Keratinocyte (primary cell): ENCODE results near the gene CAP2. TPM values are rescaled to one million over a fixed set of nuclear protein-coding genes. Genes with fewer than 3 reads are reported as not detected.

Experiments
- DNase-seq: peaks from one replicate; pipeline ENCODE4 v3.0.0-alpha.2; 2011; ENCODE audit warnings: low read depth, missing footprints, low spot score
- FAIRE-seq: peaks from 2 replicates; lab custom pipeline; 2011; peaks lifted over from hg19 to GRCh38; lab: Jason Lieb, UNC
- H2AFZ ChIP-seq: 2 replicates; pipeline ENCODE4 v1.6.0; 2012; ENCODE audit warnings: low read length, control low read depth, inconsistent platforms; ENCODE audit not compliant: control insufficient read depth
- H3K27ac ChIP-seq: 2 replicates; pipeline ENCODE4 v1.5.1; 2011; ENCODE audit warnings: low read length; ENCODE audit not compliant: control insufficient read depth, insufficient read depth
- H3K27me3 ChIP-seq: 3 replicates; pipeline ENCODE4 v1.6.0; 2011; ENCODE audit warnings: low read length; ENCODE audit not compliant: control insufficient read depth, insufficient read depth; ENCODE audit errors: extremely low read depth
- H3K36me3 ChIP-seq, 2 experiments: 2 replicates in 1 of 2; 3 replicates in 1 of 2; pipeline ENCODE4 v1.5.1; 2011; ENCODE audit warnings: low read length in 2 of 2, mild to moderate bottlenecking in 1 of 2; ENCODE audit not compliant: control insufficient read depth in 2 of 2, insufficient read depth in 2 of 2; ENCODE audit errors: extremely low read depth in 1 of 2
- H3K4me1 ChIP-seq: 3 replicates; pipeline ENCODE4 v1.5.1; 2011; ENCODE audit warnings: low read length; ENCODE audit not compliant: control insufficient read depth, insufficient read depth; ENCODE audit errors: extremely low read depth
- H3K4me2 ChIP-seq: 3 replicates; pipeline ENCODE4 v1.6.0; 2011; ENCODE audit warnings: low read depth, low read length; ENCODE audit not compliant: control insufficient read depth, insufficient read depth; ENCODE audit errors: extremely low read depth
- H3K4me3 ChIP-seq, 3 experiments: fragments of 200-600 bp in 1 of 3; sonication (generic) in 1 of 3; 2 replicates in 2 of 3; 3 replicates in 1 of 3; pipeline ENCODE4 v1.5.1; 2011 to 2016; ENCODE audit warnings: low read length in 3 of 3, mild to moderate bottlenecking in 3 of 3, control low read depth in 2 of 3, inconsistent platforms in 1 of 3, low read depth in 1 of 3, mixed read lengths in 1 of 3, mixed run types in 1 of 3, moderate library complexity in 1 of 3; ENCODE audit not compliant: control insufficient read depth in 2 of 3, insufficient read depth in 2 of 3; ENCODE audit errors: extremely low read depth in 1 of 3
- H3K79me2 ChIP-seq: 2 replicates; pipeline ENCODE4 v1.6.0; 2012; ENCODE audit warnings: low read length; ENCODE audit not compliant: control insufficient read depth, insufficient read depth
- H3K9ac ChIP-seq: 3 replicates; pipeline ENCODE4 v1.6.0; 2011; ENCODE audit warnings: low read length; ENCODE audit not compliant: control insufficient read depth, insufficient read depth; ENCODE audit errors: extremely low read depth
- H3K9me1 ChIP-seq: 3 replicates; pipeline ENCODE4 v1.6.0; 2011; ENCODE audit warnings: low read length; ENCODE audit not compliant: control insufficient read depth, insufficient read depth; ENCODE audit errors: extremely low read depth
- H3K9me3 ChIP-seq: 2 replicates; pipeline ENCODE4 v1.5.1; 2012; ENCODE audit warnings: low read depth, low read length; ENCODE audit not compliant: control insufficient read depth
- H4K20me1 ChIP-seq: 3 replicates; pipeline ENCODE4 v1.6.0; 2011; ENCODE audit warnings: low read length; ENCODE audit not compliant: control insufficient read depth, insufficient read depth; ENCODE audit errors: extremely low read depth
- EZH2 ChIP-seq: IDR thresholded peaks from one replicate; pipeline ENCODE4 v1.6.1; 2012; ENCODE audit warnings: inconsistent platforms, mild to moderate bottlenecking, low read length, moderate library complexity
- dilution Hi-C: fragments of 300-500 bp; cut with MboI; formaldehyde crosslinking; loops from one replicate; pipeline ENCODE4 v1.7.0; 2020; ENCODE audit warnings: low sequenced_read_pairs; ENCODE audit not compliant: extremely low pct_ligation_motif_present
- polyA plus RNA-seq, 5 experiments: library from polyadenylated mRNA; depleted of rRNA in 3 of 5; stranded (reverse) in 3 of 5; stranded (forward) in 1 of 5; unstranded in 1 of 5; fragments of >200 nt; gene quantifications; 1 replicate in 1 of 5; 2 replicates in 3 of 5; 3 replicates in 1 of 5; pipeline versions ENCODE4 v1.2.1 to v1.2.3, GENCODE V29; 2011 to 2012; ENCODE audit warnings: missing spikeins in 2 of 5, low read depth in 1 of 5, low replicate concordance in 1 of 5
- TF ChIP-seq, protein P1 (sequence below), 3 experiments: IDR thresholded peaks in 1 of 3; conservative IDR thresholded peaks in 1 of 3; optimal IDR thresholded peaks in 1 of 3; 2 replicates in 2 of 3; 3 replicates in 1 of 3; pipeline versions ENCODE3 to v1.5.1; 2011; ENCODE audit warnings: low read length in 3 of 3, mild to moderate bottlenecking in 3 of 3, moderate library complexity in 2 of 3, control low read depth in 1 of 3, inconsistent platforms in 1 of 3; ENCODE audit not compliant: insufficient read depth in 2 of 3; ENCODE audit errors: extremely low read depth in 1 of 3

Gene CAP2
- polyA plus RNA-seq, 1 donor (not counting 4 experiments of a cell fraction or from before 2014, with no cell fraction given), result 12.1 TPM

DNA sequence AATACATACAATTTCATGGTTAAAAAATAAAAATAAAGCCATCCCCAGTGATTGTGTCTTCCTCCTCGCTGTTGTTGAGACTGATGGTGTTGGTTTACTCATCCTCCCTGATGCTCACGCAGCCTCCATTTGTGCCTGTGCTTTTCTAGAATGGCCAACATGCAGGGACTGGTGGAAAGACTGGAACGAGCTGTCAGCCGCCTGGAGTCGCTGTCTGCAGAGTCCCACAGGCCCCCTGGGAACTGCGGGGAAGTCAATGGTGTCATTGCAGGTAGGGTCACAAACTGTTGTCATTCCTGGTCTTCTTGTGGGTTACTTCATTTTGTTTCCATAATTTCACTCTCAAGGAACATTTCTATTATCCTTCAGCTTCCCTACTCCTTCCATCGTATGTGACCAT lies 28.0 kb downstream of the CAP2 start:
- dilution Hi-C loops, result no loop called here

DNA sequence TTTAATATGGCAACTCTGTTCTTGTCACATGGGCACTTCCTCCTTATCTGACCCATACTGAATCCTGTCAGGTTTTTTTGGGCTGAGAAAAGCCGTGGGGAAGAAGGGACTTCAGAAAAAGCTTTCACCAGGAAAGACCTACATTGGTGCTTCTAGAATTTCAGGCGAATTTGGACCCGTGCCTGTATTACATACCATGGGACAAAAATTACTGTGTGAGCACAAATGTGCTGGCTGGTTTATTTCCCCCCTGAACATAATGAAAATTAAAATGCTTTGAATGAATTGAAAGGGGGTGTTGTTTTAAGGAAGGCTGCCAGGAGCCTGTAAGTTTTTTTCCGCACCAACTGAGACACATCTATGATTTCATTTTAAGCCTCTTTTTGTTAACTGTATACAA lies 29.6 kb downstream of the CAP2 start:
- Histone ChIP-seq H3K9ac (no peak overlapping the region), H3K4me1 (peaks cover 7% of the 10 kb centered on the region), H2AFZ (no peak overlapping the region), H3K36me3 (peaks cover 0 to 6% of the 10 kb centered on the region in 2 experiments), H3K9me3 (no peaks in the 10 kb centered on the region), H4K20me1 (no peaks in the 10 kb centered on the region), H3K27me3 (no peaks in the 10 kb centered on the region), H3K79me2 (peaks cover 7% of the 10 kb centered on the region), H3K4me3 (no peak overlapping the region), H3K4me2 (no peak overlapping the region), H3K27ac (no peak overlapping the region), H3K9me1 (no peaks in the 10 kb centered on the region)
- TF ChIP-seq, protein P1, sequence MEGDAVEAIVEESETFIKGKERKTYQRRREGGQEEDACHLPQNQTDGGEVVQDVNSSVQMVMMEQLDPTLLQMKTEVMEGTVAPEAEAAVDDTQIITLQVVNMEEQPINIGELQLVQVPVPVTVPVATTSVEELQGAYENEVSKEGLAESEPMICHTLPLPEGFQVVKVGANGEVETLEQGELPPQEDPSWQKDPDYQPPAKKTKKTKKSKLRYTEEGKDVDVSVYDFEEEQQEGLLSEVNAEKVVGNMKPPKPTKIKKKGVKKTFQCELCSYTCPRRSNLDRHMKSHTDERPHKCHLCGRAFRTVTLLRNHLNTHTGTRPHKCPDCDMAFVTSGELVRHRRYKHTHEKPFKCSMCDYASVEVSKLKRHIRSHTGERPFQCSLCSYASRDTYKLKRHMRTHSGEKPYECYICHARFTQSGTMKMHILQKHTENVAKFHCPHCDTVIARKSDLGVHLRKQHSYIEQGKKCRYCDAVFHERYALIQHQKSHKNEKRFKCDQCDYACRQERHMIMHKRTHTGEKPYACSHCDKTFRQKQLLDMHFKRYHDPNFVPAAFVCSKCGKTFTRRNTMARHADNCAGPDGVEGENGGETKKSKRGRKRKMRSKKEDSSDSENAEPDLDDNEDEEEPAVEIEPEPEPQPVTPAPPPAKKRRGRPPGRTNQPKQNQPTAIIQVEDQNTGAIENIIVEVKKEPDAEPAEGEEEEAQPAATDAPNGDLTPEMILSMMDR (optimal IDR thresholded peaks at IDR 0.05 in 1 of 3, IDR thresholded peaks at IDR 0.05 in 1 of 3, conservative IDR thresholded peaks at IDR 0.05 in 1 of 3; ENCODE audit: extremely low read depth in 1 of 3, insufficient read depth in 2 of 3, low read length in 3 of 3), result no peak
- no peak for TF ChIP-seq EZH2
- FAIRE-seq (no peak), DNase-seq (no peak)
- dilution Hi-C loops, result no loop called here

More for the DNA sequence above, 28.0 kb downstream of the CAP2 start:
- FAIRE-seq, result no peak
- no peak overlapping the region for H3K9ac ChIP-seq
- TF ChIP-seq EZH2, result no peak
- TF ChIP-seq, protein P1 (optimal IDR thresholded peaks at IDR 0.05 in 1 of 3, IDR thresholded peaks at IDR 0.05 in 1 of 3, conservative IDR thresholded peaks at IDR 0.05 in 1 of 3; ENCODE audit: extremely low read depth in 1 of 3, insufficient read depth in 2 of 3, low read length in 3 of 3), result no peak
- peaks cover 16% of the 10 kb centered on the region for H3K4me1 ChIP-seq
- no peak for DNase-seq
- H3K9me1 ChIP-seq, result no peaks in the 10 kb centered on the region
- no peaks in the 10 kb centered on the region for H4K20me1 ChIP-seq
- no peak overlapping the region for H3K27ac ChIP-seq
- peaks cover 7% of the 10 kb centered on the region for H3K79me2 ChIP-seq
- H3K4me2 ChIP-seq, result no peak overlapping the region
- no peak overlapping the region for H3K4me3 ChIP-seq
- peaks cover 0 to 3% of the 10 kb centered on the region in 2 experiments for H3K36me3 ChIP-seq
- no peaks in the 10 kb centered on the region for H3K9me3 ChIP-seq
- no peak overlapping the region for H2AFZ ChIP-seq
- H3K27me3 ChIP-seq, result no peaks in the 10 kb centered on the region
